Sigmoid colon (tissue), 7 donors: ENCODE measurements around the gene CENPP. TPM values are rescaled to one million over a fixed set of nuclear protein-coding genes. Genes with fewer than 3 reads are reported as not detected.
A peak's percentile ranks its signal among the peaks of the same experiment; 100 is the strongest.

Experiments
- DNase-seq: peaks from one replicate; pipeline ENCODE4 v3.0.0-alpha.2; 2019
- H3K27ac ChIP-seq, 4 donors: fragments of 200-600 bp; sonication (generic); one replicate each; pipeline ENCODE4 v1.5.1; 2016 to 2019; ENCODE audit warnings: mild to moderate bottlenecking in 1 of 4
- H3K27me3 ChIP-seq, 3 donors: fragments of 200-600 bp; sonication (generic); one replicate each; pipeline ENCODE4 v1.5.1; 2019; ENCODE audit warnings: mild to moderate bottlenecking in 1 of 3
- H3K36me3 ChIP-seq, 4 donors: fragments of 200-600 bp; sonication (generic); one replicate each; pipeline ENCODE4 v1.5.1; 2016 to 2019
- H3K4me1 ChIP-seq, 4 donors: fragments of 200-600 bp; sonication (generic); one replicate each; pipeline ENCODE4 v1.5.1; 2017 to 2019
- H3K4me3 ChIP-seq, 4 donors: fragments of 200-600 bp; sonication (generic); one replicate each; pipeline ENCODE4 v1.5.1; 2017 to 2019; ENCODE audit warnings: mild to moderate bottlenecking in 2 of 4, moderate library complexity in 1 of 4
- H3K9me3 ChIP-seq, 4 donors: fragments of 200-600 bp in 3 of 4; sonication (generic) in 3 of 4; one replicate each; pipeline versions ENCODE4 v1.5.1 to v1.6.1; 2013 to 2019
- EP300 ChIP-seq, 4 donors: sonication (generic); formaldehyde crosslinking; IDR thresholded peaks; one replicate each; pipeline ENCODE4 v1.6.1; 2017; ENCODE audit warnings: antibody characterized with exemption in 4 of 4
- POLR2A ChIP-seq, 2 donors: fragments of 450-650 bp; IDR thresholded peaks; one replicate each; pipeline ENCODE4 v1.6.1; 2016; ENCODE audit warnings: antibody characterized with exemption in 2 of 2, mild to moderate bottlenecking in 2 of 2, moderate library complexity in 2 of 2
- POLR2AphosphoS5 ChIP-seq, 4 donors: sonication (generic); formaldehyde crosslinking; IDR thresholded peaks; one replicate each; pipeline ENCODE4 v1.6.1; 2017; ENCODE audit warnings: antibody characterized with exemption in 4 of 4
- WGBS, 2 donors: extraction: QIAGEN DNeasy Blood & Tissue Kit; methylation state at CpG; one replicate each; pipeline ENCODE4 v1.1.7; 2013; 5-methylcytosine and 5-hydroxymethylcytosine counted together
- intact Hi-C: fragments of 100-400 bp; cut with DNase I; formaldehyde crosslinking; loops from one replicate; pipeline ENCODE4 v1.15.1; 2023
- polyA plus RNA-seq, 3 donors: library from polyadenylated mRNA; stranded (reverse); fragments of 200-250 nt; gene quantifications; one replicate each; pipeline ENCODE4 v1.2.3, GENCODE V29; 2013
- total RNA-seq, 4 donors: library from RNA; depleted of rRNA; stranded (reverse); fragments of >200 nt; gene quantifications; one replicate each; pipeline ENCODE4 v1.1.0, GENCODE V29; 2016
- TF ChIP-seq, protein P1 (sequence below), 4 experiments: fragments of 450-650 bp in 3 of 4; fragments of 200-600 bp in 1 of 4; IDR thresholded peaks; one replicate each; pipeline ENCODE4 v1.5.1; 2016 to 2019; ENCODE audit warnings: antibody characterized with exemption in 4 of 4, mild to moderate bottlenecking in 3 of 4, moderate library complexity in 2 of 4
- donor health status: healthy with polysubstance abuse.
- donor health status: Bipolar disorder and iron deficiency.
- donor health status: healthy.

Gene CENPP
- total and polyA plus RNA-seq, 7 donors = 0.60 to 11.9 (median 2.4) TPM

DNA sequence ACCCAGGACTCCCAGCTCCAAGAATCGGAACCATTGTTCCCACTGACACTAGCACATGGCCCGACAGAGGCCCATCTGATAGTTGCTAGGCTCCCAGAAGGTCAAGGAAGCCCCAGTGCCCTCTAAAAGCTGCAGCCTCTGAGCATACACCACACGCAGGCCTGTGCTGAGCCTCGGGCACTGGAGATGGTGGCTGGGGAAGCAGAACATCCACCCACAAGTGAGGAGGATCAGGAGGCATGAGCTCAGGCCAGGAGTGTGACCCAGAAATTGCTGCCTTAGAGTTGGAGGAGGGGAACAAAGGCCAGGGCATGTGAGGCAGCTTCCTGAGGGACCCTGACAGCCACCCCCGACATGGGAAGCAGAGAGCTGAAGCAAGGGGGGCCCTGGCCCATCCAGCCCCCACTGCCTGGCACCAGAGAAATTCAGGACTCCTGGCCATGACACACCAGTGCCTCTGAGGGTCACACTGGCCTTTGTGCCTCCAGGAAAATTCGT, 322.8 kb downstream of the CENPP start:
- DNase-seq = no peak
- no peak overlapping the region for H3K27ac ChIP-seq

DNA sequence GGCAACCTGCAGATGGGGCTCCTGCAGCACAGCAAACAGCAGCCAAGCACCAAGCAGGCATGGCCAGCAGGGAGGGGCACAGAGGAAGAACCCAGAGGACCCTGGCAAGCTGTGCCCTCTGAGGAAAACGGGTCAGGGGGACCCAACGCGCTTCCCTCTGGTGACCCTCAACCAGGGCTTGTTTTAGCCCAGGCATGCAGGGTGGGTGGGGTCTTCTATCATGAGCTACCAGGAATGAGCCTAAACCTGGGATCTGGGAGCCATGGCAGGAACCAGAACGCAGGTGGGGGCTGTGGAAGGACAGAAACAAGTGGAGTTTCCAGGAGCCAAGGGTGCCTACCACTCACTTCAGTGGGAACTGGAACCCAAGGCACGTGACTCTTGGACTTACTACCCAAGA, 323.3 kb downstream of the CENPP start:
- H3K27me3 ChIP-seq = no peaks in the 10 kb centered on the region
- WGBS, 2 donors = 97% methylated on average over 5 of the region's 5 CpGs
- DNase-seq = no peak
- H3K36me3 ChIP-seq = peaks cover 0 to 53% (median 19%) of the 10 kb centered on the region in 4 donors
- H3K4me3 ChIP-seq = no peak overlapping the region
- intact Hi-C loops = no loop called here
- TF ChIP-seq POLR2A (IDR thresholded peaks at IDR 0.05) (no peak), POLR2AphosphoS5 (IDR thresholded peaks at IDR 0.05) (no peak), EP300 (IDR thresholded peaks at IDR 0.05) (no peak)
- TF ChIP-seq, protein P1, sequence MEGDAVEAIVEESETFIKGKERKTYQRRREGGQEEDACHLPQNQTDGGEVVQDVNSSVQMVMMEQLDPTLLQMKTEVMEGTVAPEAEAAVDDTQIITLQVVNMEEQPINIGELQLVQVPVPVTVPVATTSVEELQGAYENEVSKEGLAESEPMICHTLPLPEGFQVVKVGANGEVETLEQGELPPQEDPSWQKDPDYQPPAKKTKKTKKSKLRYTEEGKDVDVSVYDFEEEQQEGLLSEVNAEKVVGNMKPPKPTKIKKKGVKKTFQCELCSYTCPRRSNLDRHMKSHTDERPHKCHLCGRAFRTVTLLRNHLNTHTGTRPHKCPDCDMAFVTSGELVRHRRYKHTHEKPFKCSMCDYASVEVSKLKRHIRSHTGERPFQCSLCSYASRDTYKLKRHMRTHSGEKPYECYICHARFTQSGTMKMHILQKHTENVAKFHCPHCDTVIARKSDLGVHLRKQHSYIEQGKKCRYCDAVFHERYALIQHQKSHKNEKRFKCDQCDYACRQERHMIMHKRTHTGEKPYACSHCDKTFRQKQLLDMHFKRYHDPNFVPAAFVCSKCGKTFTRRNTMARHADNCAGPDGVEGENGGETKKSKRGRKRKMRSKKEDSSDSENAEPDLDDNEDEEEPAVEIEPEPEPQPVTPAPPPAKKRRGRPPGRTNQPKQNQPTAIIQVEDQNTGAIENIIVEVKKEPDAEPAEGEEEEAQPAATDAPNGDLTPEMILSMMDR (IDR thresholded peaks at IDR 0.05) = no peak
- H3K27ac ChIP-seq = no peak overlapping the region
- H3K9me3 ChIP-seq = no peaks in the 10 kb centered on the region
- H3K4me1 ChIP-seq = peaks cover 0 to 50% (median 38%) of the 10 kb centered on the region in 4 donors

More for the DNA sequence above, 322.8 kb downstream of the CENPP start:
- intact Hi-C loops = no loop called here
- TF ChIP-seq, protein P1 (IDR thresholded peaks at IDR 0.05) = no peak
- TF ChIP-seq POLR2A (IDR thresholded peaks at IDR 0.05) (no peak), POLR2AphosphoS5 (IDR thresholded peaks at IDR 0.05) (no peak), EP300 (IDR thresholded peaks at IDR 0.05) (no peak)
- Histone ChIP-seq H3K27me3 (no peaks in the 10 kb centered on the region), H3K4me3 (no peak overlapping the region), H3K9me3 (no peaks in the 10 kb centered on the region), H3K36me3 (peaks cover 0 to 58% (median 19%) of the 10 kb centered on the region in 4 donors), H3K4me1 (peaks cover 0 to 45% (median 33%) of the 10 kb centered on the region in 4 donors)
- 92% methylated on average over 6 of the region's 6 CpGs for WGBS, 2 donors

DNA sequence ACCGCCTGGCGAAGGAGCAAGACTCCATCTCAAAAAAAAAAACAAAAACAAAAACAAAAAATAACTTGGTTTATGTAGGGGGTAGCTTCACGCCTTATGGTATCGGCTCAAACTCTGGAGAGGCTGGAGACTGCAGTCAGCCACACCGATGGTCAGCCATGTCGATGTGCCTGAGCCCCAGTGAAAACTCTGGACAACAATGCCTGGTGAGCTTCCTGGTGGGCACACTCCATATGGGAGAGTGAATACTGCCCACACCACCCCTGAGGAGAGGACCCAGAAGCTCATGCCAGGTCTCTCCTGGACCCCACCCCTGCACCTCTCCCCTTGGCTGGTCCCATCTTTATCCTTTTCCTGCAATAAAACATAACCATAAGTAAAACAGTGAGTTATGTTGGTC, 324.5 kb downstream of the CENPP start:
- Histone ChIP-seq H3K9me3 (no peaks in the 10 kb centered on the region), H3K27me3 (no peaks in the 10 kb centered on the region), H3K4me1 (peaks cover 0 to 54% (median 41%) of the 10 kb centered on the region in 4 donors), H3K27ac (peak overlapping the region; percentile 44 to 77 (median 75)), H3K36me3 (peaks cover 0 to 48% (median 12%) of the 10 kb centered on the region in 4 donors), H3K4me3 (no peak overlapping the region)
- WGBS, 2 donors = 98 to 99% methylated on average over 6 of the region's 6 CpGs
- TF ChIP-seq, protein P1 (IDR thresholded peaks at IDR 0.05) = no peak
- TF ChIP-seq POLR2AphosphoS5 (IDR thresholded peaks at IDR 0.05) = no peak
- TF ChIP-seq EP300 (IDR thresholded peaks at IDR 0.05) = no peak
- TF ChIP-seq POLR2A (IDR thresholded peaks at IDR 0.05) = no peak
- intact Hi-C loops = loop anchor here (10.0 kb wide), 1 partner anchor 505 kb away; no protein-coding TSS in a partner anchor
- no peak for DNase-seq

DNA sequence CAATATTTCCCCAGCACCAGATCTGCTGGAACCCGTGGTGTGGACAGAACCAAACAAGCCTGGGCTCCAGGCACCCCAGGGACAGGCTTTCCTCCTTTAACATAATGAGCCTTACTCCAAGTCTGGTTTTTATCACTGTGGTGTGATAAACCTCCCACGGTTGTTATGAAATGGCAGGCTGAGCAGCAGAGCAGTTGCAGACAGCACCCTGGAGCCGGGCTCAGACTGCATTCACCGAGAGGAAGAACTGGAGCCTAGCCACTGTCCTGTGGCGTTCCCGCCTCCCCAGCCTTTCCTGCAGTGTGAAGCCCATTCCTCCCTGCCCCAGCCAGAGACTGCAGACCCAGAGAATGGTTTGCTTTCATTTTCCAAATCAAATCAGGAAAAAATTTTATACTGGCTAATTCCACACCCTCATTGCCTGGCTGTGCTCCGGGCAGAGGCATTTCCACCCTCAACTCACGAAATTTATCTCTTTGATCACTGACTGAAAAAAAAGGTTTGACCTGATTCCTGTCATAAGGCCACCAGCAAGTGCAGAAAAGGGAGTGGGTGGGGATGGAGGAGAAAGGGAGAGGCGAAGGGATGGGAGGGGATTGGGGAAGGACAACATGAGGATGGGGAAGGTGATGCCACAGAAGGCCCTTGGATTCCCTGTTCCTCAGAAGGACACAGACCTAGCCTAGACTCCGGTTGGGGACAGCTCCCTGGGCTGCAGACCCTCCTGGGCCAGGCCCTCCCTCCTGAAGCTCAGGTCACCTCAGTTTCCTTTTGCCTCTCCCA, 325.3 kb downstream of the CENPP start:
- DNase-seq = peak; percentile 92
- Histone ChIP-seq H3K27ac (peak overlapping the region; percentile 44 to 77 (median 75)), H3K9me3 (no peaks in the 10 kb centered on the region), H3K27me3 (no peaks in the 10 kb centered on the region), H3K4me1 (peaks cover 0 to 54% (median 41%) of the 10 kb centered on the region in 4 donors), H3K4me3 (no peak overlapping the region), H3K36me3 (peaks cover 0 to 41% (median 9%) of the 10 kb centered on the region in 4 donors)
- intact Hi-C loops = loop anchor here (10.0 kb wide), 1 partner anchor 506 kb away; no protein-coding TSS in a partner anchor
- 89 to 94% methylated on average over 10 of the region's 10 CpGs for WGBS, 2 donors
- TF ChIP-seq EP300 (IDR thresholded peaks at IDR 0.05) (no peak), POLR2AphosphoS5 (IDR thresholded peaks at IDR 0.05) (peak; percentile 77 to 89 (median 86))
- TF ChIP-seq, protein P1 (IDR thresholded peaks at IDR 0.05) = no peak
